MM.1S (cell line): Measurements from ENCODE around the gene TMEM238L.

Experiments
- DNase-seq: peaks from one replicate; pipeline ENCODE4 v3.0.0-alpha.2; 2015
- H2AFZ ChIP-seq: fragments of 300-600 bp; sonication (generic); 2 replicates; pipeline ENCODE4 v1.6.0; 2016; ENCODE audit warnings: antibody characterized with exemption, low read length
- H3F3A ChIP-seq: fragments of 300-600 bp; sonication (generic); 2 replicates; pipeline ENCODE4 v1.6.1; 2016; ENCODE audit warnings: mild to moderate bottlenecking, antibody characterized with exemption, low read length, moderate library complexity, mixed read lengths; ENCODE audit not compliant: insufficient read depth
- H3K27ac ChIP-seq: fragments of 300-600 bp; sonication (generic); 2 replicates; pipeline ENCODE4 v1.5.1; 2016; ENCODE audit warnings: mild to moderate bottlenecking, low read length
- H3K27me3 ChIP-seq: fragments of 300-600 bp; sonication (generic); replicated peaks from 2 replicates; pipeline ENCODE4 v1.6.0; 2016; ENCODE audit warnings: low read length; ENCODE audit not compliant: insufficient read depth
- H3K36me3 ChIP-seq: fragments of 300-600 bp; sonication (generic); replicated peaks from 2 replicates; pipeline ENCODE4 v1.6.1; 2016; ENCODE audit warnings: mild to moderate bottlenecking, low read length, mixed read lengths; ENCODE audit not compliant: insufficient read depth
- H3K4me1 ChIP-seq: fragments of 300-600 bp; sonication (generic); 2 replicates; pipeline ENCODE4 v1.6.1; 2016; ENCODE audit warnings: low read length, mixed read lengths
- H3K4me2 ChIP-seq: fragments of 300-600 bp; sonication (generic); 2 replicates; pipeline ENCODE4 v1.6.0; 2016; ENCODE audit warnings: low read depth, low read length
- H3K4me3 ChIP-seq: fragments of 300-600 bp; sonication (generic); 2 replicates; pipeline ENCODE4 v1.5.1; 2016; ENCODE audit warnings: low read length, mixed read lengths
- H3K79me2 ChIP-seq: fragments of 300-600 bp; sonication (generic); 2 replicates; pipeline ENCODE4 v1.6.1; 2016; ENCODE audit warnings: mixed run types, low read length, mixed read lengths
- H3K9ac ChIP-seq: fragments of 300-600 bp; sonication (generic); 2 replicates; pipeline ENCODE4 v1.6.1; 2016; ENCODE audit warnings: low read length, mixed read lengths
- H3K9me2 ChIP-seq: fragments of 300-600 bp; sonication (generic); replicated peaks from 2 replicates; pipeline ENCODE4 v1.6.1; 2016; ENCODE audit warnings: mild to moderate bottlenecking, low read length, mixed read lengths; ENCODE audit not compliant: insufficient read depth
- H3K9me3 ChIP-seq: fragments of 300-600 bp; sonication (generic); replicated peaks from 2 replicates; pipeline ENCODE4 v1.6.1; 2016; ENCODE audit warnings: mild to moderate bottlenecking, low read length, mixed read lengths; ENCODE audit not compliant: insufficient read depth
- H4K20me1 ChIP-seq: fragments of 300-600 bp; sonication (generic); 2 replicates; pipeline ENCODE4 v1.6.1; 2016; ENCODE audit warnings: mild to moderate bottlenecking, low read length, moderate library complexity, mixed read lengths; ENCODE audit not compliant: insufficient read depth
- CTCF ChIP-seq: fragments of 300-600 bp; sonication (generic); IDR thresholded peaks from 2 replicates; pipeline ENCODE4 v1.5.1; 2016; ENCODE audit warnings: antibody characterized with exemption, low read length, mixed read lengths
- EZH2 ChIP-seq: fragments of 300-600 bp; sonication (generic); optimal IDR thresholded peaks from 2 replicates; pipeline ENCODE3; 2017; ENCODE audit warnings: low read depth, mild to moderate bottlenecking, antibody characterized with exemption, low read length, mixed read lengths
- EZH2phosphoT487 ChIP-seq: fragments of 300-600 bp; sonication (generic); IDR thresholded peaks from 2 replicates; pipeline ENCODE4 v1.6.1; 2018; ENCODE audit warnings: antibody characterized with exemption, low read length

The TMEM238L gene

GRCh38 chr17:10803350-10803749 lies 549 bp downstream of the TMEM238L start:
- Histone ChIP-seq H3K4me3 (no peak overlapping the region), H3K27ac (no peak overlapping the region), H3K4me1 (no peaks in the 10 kb centered on the region), H2AFZ (no peak overlapping the region), H3K9me2 (no peaks in the 10 kb centered on the region), H3F3A (no peaks in the 10 kb centered on the region), H4K20me1 (no peaks in the 10 kb centered on the region), H3K79me2 (no peaks in the 10 kb centered on the region), H3K27me3 (no peaks in the 10 kb centered on the region), H3K4me2 (no peak overlapping the region), H3K9ac (no peak overlapping the region), H3K9me3 (no peaks in the 10 kb centered on the region), H3K36me3 (no peaks in the 10 kb centered on the region)
- TF ChIP-seq CTCF (no peak), EZH2phosphoT487 (no peak), EZH2 (no peak)
- DNase-seq = no peak

- Histone ChIP-seq H3K4me1 (no peaks in the 10 kb centered on the region), H3K36me3 (no peaks in the 10 kb centered on the region), H3K4me3 (no peak overlapping the region), H3K9ac (no peak overlapping the region), H4K20me1 (no peaks in the 10 kb centered on the region), H3F3A (no peaks in the 10 kb centered on the region), H3K27me3 (no peaks in the 10 kb centered on the region), H3K27ac (no peak overlapping the region), H3K79me2 (no peaks in the 10 kb centered on the region), H3K9me2 (no peaks in the 10 kb centered on the region), H3K4me2 (no peak overlapping the region), H3K9me3 (no peaks in the 10 kb centered on the region), H2AFZ (no peak overlapping the region)
- DNase-seq = no peak
- TF ChIP-seq EZH2 = no peak
- no peak for TF ChIP-seq EZH2phosphoT487
- no peak for TF ChIP-seq CTCF
Measured at GRCh38 chr17:10802496-10803284, 1.2 kb downstream of the TMEM238L start.

- Histone ChIP-seq H3K9me3 (no peaks in the 10 kb centered on the region), H3K27me3 (no peaks in the 10 kb centered on the region), H3F3A (no peaks in the 10 kb centered on the region), H3K36me3 (no peaks in the 10 kb centered on the region), H4K20me1 (no peaks in the 10 kb centered on the region), H2AFZ (no peak overlapping the region), H3K4me2 (no peak overlapping the region), H3K9ac (no peak overlapping the region), H3K4me3 (no peak overlapping the region), H3K27ac (no peak overlapping the region), H3K79me2 (no peaks in the 10 kb centered on the region), H3K9me2 (no peaks in the 10 kb centered on the region), H3K4me1 (no peaks in the 10 kb centered on the region)
- no peak for TF ChIP-seq CTCF
- DNase-seq = no peak
Measured at GRCh38 chr17:10799407-10799806, 4.5 kb downstream of the TMEM238L start.
